Upper lobe of right lung (tissue), 1 donor: ENCODE results near the gene PARP8. TPM values are rescaled to one million over a fixed set of nuclear protein-coding genes. Genes with fewer than 3 reads are reported as not detected.

Source experiments
- ATAC-seq: fragments of 200-7000 bp; cut with Tn5 transposase; one replicate; pipeline ENCODE4 v1.9.1; 2020; ENCODE audit warnings: mild to moderate bottlenecking, moderate library complexity
- DNase-seq: peaks from one replicate; pipeline ENCODE4 v3.0.0-alpha.2; 2020
- H3K27ac ChIP-seq: fragments of 200-600 bp; one replicate; pipeline ENCODE4 v1.8.0; 2022
- H3K27me3 ChIP-seq: fragments of 200-600 bp; one replicate; pipeline ENCODE4 v1.8.0; 2022; ENCODE audit warnings: mild to moderate bottlenecking
- H3K36me3 ChIP-seq: fragments of 200-600 bp; one replicate; pipeline ENCODE4 v1.8.0; 2022
- H3K4me1 ChIP-seq: fragments of 200-600 bp; one replicate; pipeline ENCODE4 v1.8.0; 2022
- H3K4me3 ChIP-seq: fragments of 200-600 bp; one replicate; pipeline ENCODE4 v1.8.0; 2022; ENCODE audit warnings: mild to moderate bottlenecking
- H3K9me3 ChIP-seq: fragments of 200-600 bp; one replicate; pipeline ENCODE4 v1.8.0; 2022
- intact Hi-C: fragments of 100-400 bp; cut with DNase I; formaldehyde crosslinking; loops from one replicate; pipeline ENCODE4 v1.11.0; 2022
- total RNA-seq: library from RNA; stranded (reverse); fragmentation: NEBNext Ultra II Directional; extraction: Animal tissue kit (Norgen Biotek cat#: 25700); gene quantifications from one replicate; pipeline ENCODE4 v1.2.1, GENCODE V29; 2021
- TF ChIP-seq, protein P1 (sequence below): fragments of 200-600 bp; IDR thresholded peaks from one replicate; pipeline ENCODE4 v1.8.0; 2022; ENCODE audit warnings: antibody characterized with exemption
- donor health status: DM: no; HTN: yes; CAD: no; lungs with severe emphysema.

The PARP8 gene
- total RNA-seq, 1 donor from 2014 or later, result 52.3 TPM

- Histone ChIP-seq H3K4me3 (no peak overlapping the region), H3K27ac (no peak overlapping the region), H3K4me1 (no peaks in the 10 kb centered on the region), H3K36me3 (no peaks in the 10 kb centered on the region), H3K27me3 (no peaks in the 10 kb centered on the region), H3K9me3 (no peaks in the 10 kb centered on the region)
- no peak for ATAC-seq
- TF ChIP-seq, protein P1, sequence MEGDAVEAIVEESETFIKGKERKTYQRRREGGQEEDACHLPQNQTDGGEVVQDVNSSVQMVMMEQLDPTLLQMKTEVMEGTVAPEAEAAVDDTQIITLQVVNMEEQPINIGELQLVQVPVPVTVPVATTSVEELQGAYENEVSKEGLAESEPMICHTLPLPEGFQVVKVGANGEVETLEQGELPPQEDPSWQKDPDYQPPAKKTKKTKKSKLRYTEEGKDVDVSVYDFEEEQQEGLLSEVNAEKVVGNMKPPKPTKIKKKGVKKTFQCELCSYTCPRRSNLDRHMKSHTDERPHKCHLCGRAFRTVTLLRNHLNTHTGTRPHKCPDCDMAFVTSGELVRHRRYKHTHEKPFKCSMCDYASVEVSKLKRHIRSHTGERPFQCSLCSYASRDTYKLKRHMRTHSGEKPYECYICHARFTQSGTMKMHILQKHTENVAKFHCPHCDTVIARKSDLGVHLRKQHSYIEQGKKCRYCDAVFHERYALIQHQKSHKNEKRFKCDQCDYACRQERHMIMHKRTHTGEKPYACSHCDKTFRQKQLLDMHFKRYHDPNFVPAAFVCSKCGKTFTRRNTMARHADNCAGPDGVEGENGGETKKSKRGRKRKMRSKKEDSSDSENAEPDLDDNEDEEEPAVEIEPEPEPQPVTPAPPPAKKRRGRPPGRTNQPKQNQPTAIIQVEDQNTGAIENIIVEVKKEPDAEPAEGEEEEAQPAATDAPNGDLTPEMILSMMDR, result no peak
- DNase-seq, result no peak
- intact Hi-C loops, result no loop called here
Measured at GRCh38 chr5:50725800-50726474, 59.5 kb downstream of the PARP8 start.

DNA sequence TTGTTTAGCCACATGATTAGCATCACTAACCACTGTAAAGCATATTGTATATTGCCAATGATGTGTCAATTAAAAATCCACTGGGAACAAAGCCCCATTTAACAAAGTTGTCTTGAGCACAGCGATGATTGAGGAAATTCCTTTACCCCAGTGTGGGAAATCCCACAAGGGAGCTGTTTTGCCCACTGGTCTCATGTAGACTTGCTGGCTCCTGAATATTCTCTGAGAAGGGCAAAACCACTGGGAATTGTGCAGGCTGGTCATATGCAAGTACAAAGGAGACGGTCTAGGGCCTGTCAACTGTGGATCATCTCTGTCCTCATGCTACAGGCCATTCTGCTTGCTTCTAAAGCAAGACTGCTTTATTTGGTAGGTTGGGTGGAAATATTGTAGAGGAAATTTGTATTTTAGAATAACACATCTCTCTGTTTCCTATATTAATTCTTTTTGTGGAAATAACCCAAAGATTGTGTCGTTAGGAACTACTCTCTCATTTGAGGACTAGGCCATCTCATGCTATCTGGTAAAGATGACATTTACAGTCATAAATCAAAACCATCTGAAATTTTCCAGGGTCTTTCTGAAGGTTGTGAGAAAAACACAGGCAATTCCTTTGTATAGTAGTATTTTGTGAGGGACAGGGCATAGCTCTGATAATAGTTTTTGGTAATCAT is 60.2 kb downstream of the PARP8 start:
- TF ChIP-seq, protein P1, result no peak
- Histone ChIP-seq H3K9me3 (no peaks in the 10 kb centered on the region), H3K36me3 (no peaks in the 10 kb centered on the region), H3K4me3 (no peak overlapping the region), H3K27me3 (no peaks in the 10 kb centered on the region), H3K4me1 (no peaks in the 10 kb centered on the region), H3K27ac (no peak overlapping the region)
- ATAC-seq (no peak), DNase-seq (no peak)
- intact Hi-C loops, result no loop called here

DNA sequence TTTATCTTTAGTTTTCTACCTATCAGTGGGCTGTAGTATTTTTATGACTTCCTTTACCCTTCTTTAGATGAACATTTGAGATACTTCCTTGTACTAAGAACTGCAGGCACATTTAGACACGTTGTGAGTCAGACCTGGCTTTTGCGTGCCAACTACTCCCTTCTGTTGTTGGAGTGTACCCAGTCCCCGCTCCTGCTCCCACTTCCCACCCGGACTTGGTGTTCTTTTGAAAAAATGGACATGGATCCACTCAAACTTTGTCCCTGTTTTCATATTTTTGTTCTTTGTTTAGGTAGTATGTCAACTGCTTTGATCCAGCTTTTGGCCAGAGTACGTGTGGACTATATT is 60.7 kb downstream of the PARP8 start:
- H3K27me3 ChIP-seq, result no peaks in the 10 kb centered on the region
- H3K4me1 ChIP-seq, result no peaks in the 10 kb centered on the region
- no peak overlapping the region for H3K4me3 ChIP-seq
- ATAC-seq, result peak; percentile 64
- H3K27ac ChIP-seq, result no peak overlapping the region
- no peak for DNase-seq
- no peaks in the 10 kb centered on the region for H3K9me3 ChIP-seq
- intact Hi-C loops, result no loop called here
- TF ChIP-seq, protein P1, result no peak
- H3K36me3 ChIP-seq, result no peaks in the 10 kb centered on the region

GRCh38 chr5:50727845-50728244 is 61.4 kb downstream of the PARP8 start:
- intact Hi-C loops, result no loop called here
- no peak for ATAC-seq
- Histone ChIP-seq H3K4me3 (no peak overlapping the region), H3K27ac (no peak overlapping the region), H3K27me3 (no peaks in the 10 kb centered on the region), H3K4me1 (no peaks in the 10 kb centered on the region), H3K9me3 (no peaks in the 10 kb centered on the region), H3K36me3 (no peaks in the 10 kb centered on the region)
- no peak for DNase-seq
- TF ChIP-seq, protein P1, result no peak

DNA sequence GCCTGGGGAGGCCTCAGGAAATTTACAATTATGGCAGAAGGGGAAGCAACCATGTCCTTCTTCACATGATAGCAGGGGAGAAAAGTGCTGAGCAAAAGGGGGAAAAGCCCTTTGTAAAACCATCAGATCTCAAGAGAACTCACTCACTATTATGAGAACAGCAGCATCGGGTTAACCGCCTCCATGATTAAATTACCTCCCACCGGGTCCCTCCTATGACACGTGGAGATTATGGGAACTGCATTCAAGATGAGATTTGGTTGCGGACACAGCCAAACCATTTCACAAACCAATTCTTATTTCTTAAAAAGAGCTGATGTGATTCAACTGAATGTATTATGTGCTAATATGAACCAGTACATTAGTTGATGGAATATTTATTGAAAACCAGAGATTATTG is 63.9 kb downstream of the PARP8 start:
- no peaks in the 10 kb centered on the region for H3K27me3 ChIP-seq

More for the DNA sequence above, 63.9 kb downstream of the PARP8 start:
- TF ChIP-seq, protein P1, result no peak
- H3K36me3 ChIP-seq, result no peaks in the 10 kb centered on the region
- ATAC-seq (no peak), DNase-seq (no peak)
- intact Hi-C loops, result no loop called here
- H3K27ac ChIP-seq, result no peak overlapping the region
- no peaks in the 10 kb centered on the region for H3K9me3 ChIP-seq
- H3K4me3 ChIP-seq, result no peak overlapping the region
- H3K4me1 ChIP-seq, result no peaks in the 10 kb centered on the region
